ENCODE measurements around the gene DGUOK.

The DGUOK gene

GRCh38 chr2:73999881-74000597 lies 73.4 kb downstream of the DGUOK start:
- no peak for DNase-seq

- DNase-seq: no peak
Measured at GRCh38 chr2:74000666-74001065, 74.0 kb downstream of the DGUOK start.

DNA sequence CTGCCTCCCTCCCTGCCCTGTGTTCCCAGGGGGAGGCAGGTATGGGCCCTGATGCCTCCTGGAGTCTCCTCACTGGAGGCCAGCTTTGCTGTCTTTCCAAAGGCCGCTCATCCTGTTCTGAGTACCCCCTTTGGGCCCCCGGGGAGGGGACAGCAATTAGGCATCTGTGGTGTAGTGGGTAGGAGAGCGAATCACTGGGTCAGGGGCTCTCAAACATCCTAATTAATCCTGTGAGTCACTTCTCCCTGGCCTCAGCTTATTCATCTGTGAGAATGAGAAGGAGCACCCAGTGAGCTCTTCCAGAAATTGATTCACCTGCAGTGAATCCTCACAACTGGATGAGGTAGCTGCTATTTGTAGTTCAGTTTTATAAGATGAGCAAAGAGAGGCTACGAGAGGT lies 74.4 kb downstream of the DGUOK start:
- no peak for DNase-seq

DNA sequence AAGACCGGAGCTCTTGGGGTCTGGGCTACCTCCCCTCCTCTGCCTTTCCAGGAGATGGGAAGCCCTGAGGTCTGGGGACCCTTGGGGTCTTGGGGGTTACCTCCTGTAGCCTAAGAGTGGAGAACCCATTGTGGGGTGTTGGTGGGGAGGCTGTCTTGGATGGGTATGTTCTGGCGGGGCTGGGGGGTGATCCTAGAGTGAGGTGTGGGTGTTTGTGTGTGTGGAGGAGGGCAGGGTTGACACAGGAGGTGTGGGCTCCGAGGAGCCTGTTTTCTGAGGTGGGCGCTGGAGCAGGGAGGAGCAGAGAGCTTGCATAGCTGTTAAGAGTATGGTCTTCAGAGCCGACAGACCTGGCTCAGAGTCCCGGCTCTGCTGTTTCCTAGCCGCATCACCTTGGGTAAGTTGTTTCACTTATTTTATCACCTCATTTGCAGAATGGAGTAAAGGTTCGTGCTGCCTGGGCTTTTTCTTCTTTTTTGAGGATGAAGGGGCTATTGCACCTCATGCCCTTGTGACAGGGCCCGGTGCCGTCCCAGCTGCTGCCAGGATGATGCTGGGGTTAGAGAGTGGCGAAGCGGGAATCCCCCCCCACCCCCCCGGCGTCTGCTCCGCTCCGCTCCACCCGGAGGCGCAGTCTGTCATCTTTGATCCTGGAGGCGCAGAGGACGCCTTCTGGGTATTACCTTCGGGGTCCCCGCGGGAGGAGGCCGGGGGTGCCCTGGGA lies 75.3 kb downstream of the DGUOK start:
- no peak for DNase-seq

DNA sequence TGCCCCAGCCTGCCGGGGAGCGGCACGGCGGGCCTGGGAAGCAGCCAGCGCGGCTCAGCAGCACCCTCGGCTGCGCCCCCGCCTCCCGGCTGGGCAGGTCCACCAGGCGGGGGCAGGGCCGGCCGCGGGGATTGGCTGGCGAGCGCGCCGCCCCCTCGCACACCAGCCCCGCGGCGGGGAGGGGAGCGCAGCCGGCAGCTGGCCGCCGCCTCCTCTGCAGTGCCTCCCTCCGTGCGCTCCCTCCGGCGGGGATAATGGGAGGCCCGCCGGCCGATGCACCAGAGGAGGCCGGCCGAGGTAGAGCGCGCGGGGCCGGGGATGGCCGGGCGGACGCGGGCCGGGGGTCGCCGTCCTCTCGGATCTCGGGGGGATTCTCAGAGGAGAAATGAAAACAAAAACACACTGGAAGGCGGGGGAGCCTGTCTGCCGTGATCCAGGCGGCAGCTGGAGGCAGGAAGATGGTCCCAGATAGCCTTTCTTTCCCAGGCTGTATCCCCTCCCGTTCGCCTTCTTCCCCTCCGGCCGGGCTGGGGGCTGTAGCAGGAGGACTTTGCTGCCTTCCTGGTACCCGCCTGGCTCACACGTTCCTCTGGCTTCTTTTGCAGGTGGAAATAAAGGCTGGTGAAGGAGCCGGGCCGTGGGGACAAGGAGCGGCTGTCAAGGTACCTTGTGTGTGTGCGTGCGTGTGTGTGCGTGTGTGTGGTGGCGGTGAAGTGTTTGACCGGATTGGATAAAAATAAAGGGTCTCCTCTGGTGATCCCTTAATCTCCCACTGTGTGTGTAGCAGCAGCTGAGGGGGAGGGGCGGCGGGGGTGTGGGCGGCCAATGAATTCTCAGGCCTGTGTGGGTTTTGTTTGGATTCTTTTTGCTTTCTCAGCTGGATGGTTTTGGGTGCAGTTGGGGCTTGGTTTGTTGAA lies 76.1 kb downstream of the DGUOK start:
- DNase-seq: no peak

- no peak for DNase-seq
Measured at GRCh38 chr2:74003494-74004211, 77.0 kb downstream of the DGUOK start.

GRCh38 chr2:74004212-74005182 lies 77.8 kb downstream of the DGUOK start:
- DNase-seq: no peak

GRCh38 chr2:74005786-74006185 lies 79.1 kb downstream of the DGUOK start:
- no peak for DNase-seq

DNA sequence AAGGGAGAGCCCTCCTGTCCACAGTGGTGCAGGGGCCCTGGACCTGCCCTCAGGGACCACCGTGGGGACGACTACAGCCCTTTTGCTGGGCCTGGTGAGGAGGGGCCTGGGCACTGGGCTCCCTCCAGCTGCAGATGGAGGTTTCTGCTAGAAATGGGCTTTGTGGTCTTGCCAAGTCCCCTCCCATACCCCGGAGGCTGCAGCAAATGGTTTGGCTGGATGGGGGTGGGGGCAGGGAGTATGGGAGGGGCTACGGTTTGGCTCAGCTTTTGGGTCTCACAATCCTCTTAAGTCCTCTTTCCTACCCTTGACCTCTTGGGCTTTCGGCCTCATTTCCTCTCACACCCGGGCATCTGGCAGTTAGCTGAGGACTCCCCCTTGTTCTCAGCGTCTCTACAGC lies 79.8 kb downstream of the DGUOK start:
- DNase-seq: no peak

GRCh38 chr2:74007121-74007520 lies 80.4 kb downstream of the DGUOK start:
- no peak for DNase-seq

DNA sequence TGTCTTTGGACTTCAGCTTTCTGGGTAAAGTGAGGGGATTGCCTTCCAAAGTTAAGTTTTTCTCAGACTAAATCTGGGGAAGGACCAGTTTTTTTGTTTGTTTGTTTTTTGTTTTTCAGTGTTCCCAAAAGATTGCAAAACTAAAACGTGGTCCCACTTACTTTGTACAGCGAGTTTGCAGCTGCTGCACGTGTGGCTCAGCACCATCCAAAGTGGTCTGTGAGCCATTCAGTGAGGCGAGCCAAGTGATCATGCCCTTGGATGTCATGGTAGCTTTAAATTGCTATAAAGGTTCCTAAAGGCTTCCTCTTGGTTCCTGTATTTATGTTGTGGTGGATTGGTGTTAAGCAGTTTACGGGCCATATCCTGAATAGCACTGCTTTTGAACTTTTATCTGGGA lies 81.0 kb downstream of the DGUOK start:
- DNase-seq: no peak

All from NK-92 treated with Interleukin-12 subunit alpha and Interleukin-12 subunit beta, amount 100 ng/mL, for 24 hours (cell line).